Glutamatergic neuron (in vitro differentiated cells): ENCODE measurements around the gene ZNF100. TPM values are rescaled to one million over a fixed set of nuclear protein-coding genes. Genes with fewer than 3 reads are reported as not detected.
"Not testable (repeated sequence)": the region's sequence is repeated elsewhere in the genome, so short reads cannot be mapped to it uniquely, and the experiment has no call there.

Experiments
- DNase-seq: peaks from one replicate; pipeline ENCODE4 v3.0.0; 2022
- H3K27ac Mint-ChIP-seq: one replicate; pipeline ENCODE4 v1.8.0; 2020; ENCODE audit warnings: mild to moderate bottlenecking, mixed read lengths, inconsistent platforms; ENCODE audit not compliant: unreplicated experiment
- H3K27me3 Mint-ChIP-seq: one replicate; pipeline ENCODE4 v1.8.0; 2020; ENCODE audit warnings: mild to moderate bottlenecking, moderate library complexity, mixed read lengths, inconsistent platforms; ENCODE audit not compliant: unreplicated experiment
- H3K36me3 Mint-ChIP-seq: one replicate; pipeline ENCODE4 v1.8.0; 2020; ENCODE audit warnings: mild to moderate bottlenecking, mixed read lengths, inconsistent platforms; ENCODE audit not compliant: unreplicated experiment
- H3K4me1 Mint-ChIP-seq: one replicate; pipeline ENCODE4 v1.8.0; 2020; ENCODE audit warnings: mild to moderate bottlenecking, low read depth, mixed read lengths, inconsistent platforms; ENCODE audit not compliant: unreplicated experiment
- H3K4me3 Mint-ChIP-seq: one replicate; pipeline ENCODE4 v1.8.0; 2020; ENCODE audit warnings: mild to moderate bottlenecking, mixed read lengths, inconsistent platforms; ENCODE audit not compliant: unreplicated experiment
- H3K9me3 Mint-ChIP-seq: one replicate; pipeline ENCODE4 v1.8.0; 2020; ENCODE audit warnings: mild to moderate bottlenecking, moderate library complexity, mixed read lengths, inconsistent platforms; ENCODE audit not compliant: unreplicated experiment
- CTCF ChIP-seq: fragments of 200-600 bp; sonication (generic); IDR thresholded peaks from one replicate; pipeline ENCODE4 v1.5.0; 2021; ENCODE audit not compliant: partially characterized antibody, unreplicated experiment
- total RNA-seq: library from RNA; stranded (reverse); fragmentation: NEBNext Ultra II Directional; extraction: Animal tissue kit (Norgen Biotek cat#: 25700); gene quantifications from one replicate; pipeline ENCODE4 v1.2.1, GENCODE V29; 2021; ENCODE audit not compliant: unreplicated experiment

Gene ZNF100
- total RNA-seq, 1 donor from 2014 or later = 29.0 TPM

GRCh38 chr19:21688464-21688863, 78.9 kb downstream of the ZNF100 start:
- Mint-ChIP-seq H3K4me1 (peaks cover 2% of the 10 kb centered on the region), H3K27me3 (no peaks in the 10 kb centered on the region), H3K4me3 (no peak overlapping the region), H3K27ac (no peak overlapping the region), H3K9me3 (peaks cover 2% of the 10 kb centered on the region), H3K36me3 (peaks cover 7% of the 10 kb centered on the region)
- DNase-seq = no peak
- TF ChIP-seq CTCF = no peak

- TF ChIP-seq CTCF = no peak
- Mint-ChIP-seq H3K4me1 (no peaks in the 10 kb centered on the region), H3K27me3 (no peaks in the 10 kb centered on the region), H3K9me3 (peaks cover 5% of the 10 kb centered on the region), H3K27ac (no peak overlapping the region), H3K36me3 (peaks cover 23% of the 10 kb centered on the region), H3K4me3 (no peak overlapping the region)
- DNase-seq = no peak
Measured at GRCh38 chr19:21680671-21681070, 86.7 kb downstream of the ZNF100 start.

GRCh38 chr19:21680026-21680425, 87.4 kb downstream of the ZNF100 start:
- no peaks in the 10 kb centered on the region for H3K27me3 Mint-ChIP-seq
- DNase-seq = no peak
- H3K27ac Mint-ChIP-seq = no peak overlapping the region
- no peaks in the 10 kb centered on the region for H3K4me1 Mint-ChIP-seq
- H3K4me3 Mint-ChIP-seq = no peak overlapping the region
- peaks cover 23% of the 10 kb centered on the region for H3K36me3 Mint-ChIP-seq
- TF ChIP-seq CTCF = no peak
- peaks cover 5% of the 10 kb centered on the region for H3K9me3 Mint-ChIP-seq

GRCh38 chr19:21677696-21678418, 89.5 kb downstream of the ZNF100 start:
- Mint-ChIP-seq H3K9me3 (peaks cover 5% of the 10 kb centered on the region), H3K27ac (no peak overlapping the region), H3K27me3 (no peaks in the 10 kb centered on the region), H3K4me1 (no peaks in the 10 kb centered on the region), H3K4me3 (no peak overlapping the region), H3K36me3 (peaks cover 23% of the 10 kb centered on the region)
- no peak for DNase-seq
- TF ChIP-seq CTCF = no peak

GRCh38 chr19:21674454-21674853, 92.9 kb downstream of the ZNF100 start:
- no peaks in the 10 kb centered on the region for H3K27me3 Mint-ChIP-seq
- no peak for TF ChIP-seq CTCF
- H3K36me3 Mint-ChIP-seq = peaks cover 13% of the 10 kb centered on the region
- H3K4me3 Mint-ChIP-seq = no peak overlapping the region
- no peak for DNase-seq
- H3K9me3 Mint-ChIP-seq = no peaks in the 10 kb centered on the region
- H3K4me1 Mint-ChIP-seq = no peaks in the 10 kb centered on the region
- no peak overlapping the region for H3K27ac Mint-ChIP-seq

- not testable (repeated sequence) for H3K4me1 Mint-ChIP-seq, H3K36me3 Mint-ChIP-seq, H3K27ac Mint-ChIP-seq, H3K27me3 Mint-ChIP-seq, DNase-seq, H3K4me3 Mint-ChIP-seq, H3K9me3 Mint-ChIP-seq
Measured at GRCh38 chr19:21673479-21673878, 93.9 kb downstream of the ZNF100 start.
